IMR-90 (cell line): Measurements from ENCODE around the gene RAF1. TPM values are rescaled to one million over a fixed set of nuclear protein-coding genes. Genes with fewer than 3 reads are reported as not detected.
"Not testable (repeated sequence)": the region's sequence is repeated elsewhere in the genome, so short reads cannot be mapped to it uniquely, and the experiment has no call there.

Experiments used
- ATAC-seq: fragments of 200-7000 bp; cut with Tn5 transposase; 2 replicates; pipeline ENCODE4 v1.9.1; 2020; ENCODE audit warnings: low read depth, mild to moderate bottlenecking, moderate library complexity
- BruUV-seq: library from RNA; stranded (reverse); fragments of 400-500 nt; replicated peaks from 2 replicates; lab custom pipeline; 2021; lab: Mats Ljungman, UMichigan
- CTCF ChIA-PET: fragments of 300-600 bp; formaldehyde crosslinking; extraction: SDS; loops from one replicate; lab custom pipeline; 2021; ENCODE audit warnings: antibody characterized with exemption; lab: Yijun Ruan, JAX
- POLR2A ChIA-PET: fragments of 300-600 bp; sonication (Branson Sonifier 250); formaldehyde crosslinking; loops from one replicate; lab custom pipeline; 2022; ENCODE audit warnings: antibody characterized with exemption; ENCODE audit not compliant: unreplicated experiment; lab: Charles Lee
- DNase-seq: peaks from one replicate; pipeline ENCODE4 v3.0.0; 2013
- H2AFZ ChIP-seq: replicated peaks from 2 replicates; pipeline ENCODE3; 2013; ENCODE audit warnings: low read length, mild to moderate bottlenecking; ENCODE audit not compliant: poor library complexity
- H2AK5ac ChIP-seq: 2 replicates; pipeline ENCODE4 v1.6.1; 2013; ENCODE audit warnings: low read depth, low read length, inconsistent platforms
- H2AK9ac ChIP-seq: replicated peaks from 2 replicates; pipeline ENCODE3; 2013; ENCODE audit warnings: mild to moderate bottlenecking, low read depth, low read length, moderate library complexity; ENCODE audit not compliant: poor library complexity
- H2BK120ac ChIP-seq: 2 replicates; pipeline ENCODE4 v1.6.1; 2013; ENCODE audit warnings: low read depth, low read length, inconsistent platforms
- H2BK15ac ChIP-seq: 3 replicates; pipeline ENCODE4 v1.6.1; 2013; ENCODE audit warnings: low read depth, low read length, inconsistent platforms
- H2BK20ac ChIP-seq: 2 replicates; pipeline ENCODE4 v1.6.1; 2013; ENCODE audit warnings: low read depth, mild to moderate bottlenecking, inconsistent platforms, low read length, moderate library complexity
- H2BK5ac ChIP-seq: 2 replicates; pipeline ENCODE4 v1.6.1; 2013; ENCODE audit warnings: mild to moderate bottlenecking, low read depth, low read length, inconsistent platforms; ENCODE audit not compliant: poor library complexity, severe bottlenecking
- H3K14ac ChIP-seq: replicated peaks from 2 replicates; pipeline ENCODE4 v1.6.1; 2013; ENCODE audit warnings: low read depth, low read length, inconsistent platforms
- H3K18ac ChIP-seq: 2 replicates; pipeline ENCODE4 v1.6.1; 2013; ENCODE audit warnings: low read depth, low read length, control low read depth
- H3K23ac ChIP-seq: 2 replicates; pipeline ENCODE4 v1.6.1; 2013; ENCODE audit warnings: low read depth, low read length, inconsistent platforms
- H3K27ac ChIP-seq: 2 replicates; pipeline ENCODE4 v1.5.1; 2013; ENCODE audit warnings: mild to moderate bottlenecking, control low read depth, low read length; ENCODE audit not compliant: insufficient read depth
- H3K27me3 ChIP-seq: 2 replicates; pipeline ENCODE4 v1.6.1; 2013; ENCODE audit warnings: low read length; ENCODE audit not compliant: control insufficient read depth, insufficient read depth
- H3K36me3 ChIP-seq: 2 replicates; pipeline ENCODE4 v1.6.1; 2013; ENCODE audit warnings: low read length, mixed read lengths; ENCODE audit not compliant: control insufficient read depth, insufficient read depth
- H3K4ac ChIP-seq: 2 replicates; pipeline ENCODE4 v1.6.1; 2013; ENCODE audit warnings: low read depth, low read length, inconsistent platforms
- H3K4me1 ChIP-seq: 2 replicates; pipeline ENCODE4 v1.6.1; 2013; ENCODE audit warnings: low read length, mixed read lengths; ENCODE audit not compliant: control insufficient read depth, insufficient read depth
- H3K4me2 ChIP-seq: 2 replicates; pipeline ENCODE4 v1.6.1; 2013; ENCODE audit warnings: low read depth, mild to moderate bottlenecking, control low read depth, low read length, moderate library complexity
- H3K4me3 ChIP-seq: 2 replicates; pipeline ENCODE4 v1.5.1; 2013; ENCODE audit warnings: low read depth, mild to moderate bottlenecking, control low read depth, low read length, moderate library complexity; ENCODE audit not compliant: insufficient read depth
- H3K56ac ChIP-seq: 2 replicates; pipeline ENCODE4 v1.6.1; 2013; ENCODE audit warnings: low read length, inconsistent platforms; ENCODE audit not compliant: insufficient read depth; ENCODE audit errors: extremely low read depth
- H3K79me1 ChIP-seq, 2 experiments: 2 replicates each; pipeline ENCODE4 v1.6.1; 2013; ENCODE audit warnings: low read length in 2 of 2, inconsistent platforms in 1 of 2, low read depth in 1 of 2
- H3K9ac ChIP-seq: 2 replicates; pipeline ENCODE4 v1.6.1; 2013; ENCODE audit warnings: low read depth, low read length, control low read depth
- H3K9me1 ChIP-seq: 2 replicates; pipeline ENCODE4 v1.6.1; 2013; ENCODE audit warnings: low read length, inconsistent platforms; ENCODE audit not compliant: insufficient read depth
- H3K9me3 ChIP-seq: 2 replicates; pipeline ENCODE4 v1.6.1; 2013; ENCODE audit warnings: low read length; ENCODE audit not compliant: control insufficient read depth, insufficient read depth
- H4K20me1 ChIP-seq: 2 replicates; pipeline ENCODE4 v1.6.1; 2013; ENCODE audit warnings: low read length, inconsistent platforms; ENCODE audit not compliant: insufficient read depth
- H4K5ac ChIP-seq: 2 replicates; pipeline ENCODE4 v1.6.1; 2013; ENCODE audit warnings: mild to moderate bottlenecking, low read depth, low read length, control low read depth
- H4K8ac ChIP-seq, 2 experiments: 2 replicates each; pipeline ENCODE4 v1.6.1; 2013; ENCODE audit warnings: low read depth in 2 of 2, low read length in 2 of 2, control low read depth in 1 of 2, inconsistent platforms in 1 of 2
- H4K91ac ChIP-seq: 2 replicates; pipeline ENCODE4 v1.6.1; 2013; ENCODE audit warnings: low read depth, low read length, inconsistent platforms; ENCODE audit not compliant: insufficient read depth
- WGBS, 2 experiments: methylation state at CpG; one replicate each; pipeline versions ENCODE4 v1.1.5 to v1.1.7; 2013; ENCODE audit warnings: missing lambda C conversion rate in 2 of 2; ENCODE audit not compliant: insufficient read length in 1 of 2; ENCODE audit errors: extremely low coverage in 2 of 2; 5-methylcytosine and 5-hydroxymethylcytosine counted together
- dilution Hi-C: fragments of 300-500 bp; cut with HindIII; formaldehyde crosslinking; loops from one replicate; pipeline ENCODE4 v1.14.3; 2018; ENCODE audit warnings: low sequenced_read_pairs; ENCODE audit not compliant: unreplicated experiment
- in situ Hi-C: fragments of 300-500 bp; cut with MboI; formaldehyde crosslinking; loops from 3 replicates; pipeline ENCODE4 v1.14.3; 2019; ENCODE audit warnings: low sequenced_read_pairs, inconsistent platforms, mixed read lengths
- intact Hi-C: fragments of 100-400 bp; cut with micrococcal nuclease; formaldehyde crosslinking; loops from 2 replicates; pipeline ENCODE4 v1.10.0; 2022
- polyA plus RNA-seq, 3 experiments: library from polyadenylated mRNA; depleted of rRNA; stranded (reverse); fragments of >200 nt; gene quantifications; 2 replicates each; pipeline ENCODE4 v1.2.3, GENCODE V29; 2012; ENCODE audit warnings: low replicate concordance in 1 of 3
- total RNA-seq: library from RNA; depleted of rRNA; stranded (reverse); fragments of >200 nt; gene quantifications from 2 replicates; pipeline ENCODE4 v1.2.3, GENCODE V29; 2012

RAF1 gene
- total and polyA plus RNA-seq, 2 of the 4 experiments (the other 2 are of a cell fraction), result 115 to 151 TPM

DNA sequence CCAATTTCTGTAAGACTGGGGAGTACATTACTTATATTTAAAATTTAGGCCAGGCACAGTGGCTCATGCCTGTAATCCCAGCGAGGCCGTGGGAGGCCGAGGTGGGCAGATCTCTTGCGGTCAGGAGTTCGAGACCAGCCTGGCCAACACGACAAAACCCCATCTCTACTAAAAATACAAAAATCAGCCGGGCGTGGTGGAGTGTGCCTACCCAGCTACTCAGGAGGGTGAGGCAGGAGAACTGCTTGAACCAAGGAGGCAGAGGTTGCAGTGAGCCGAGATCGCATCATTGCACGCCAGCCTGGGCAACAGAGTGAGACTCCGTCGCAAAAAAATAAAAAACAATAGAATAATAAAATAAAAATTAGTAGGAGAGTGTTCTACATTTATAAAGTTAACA lies 2.5 kb downstream of the RAF1 start:
- H3K27me3 ChIP-seq, ATAC-seq, H2BK15ac ChIP-seq, H2AK9ac ChIP-seq, H3K9me3 ChIP-seq, dilution Hi-C loops, H2AFZ ChIP-seq, DNase-seq, H4K8ac ChIP-seq, H3K4me3 ChIP-seq, H3K56ac ChIP-seq, in situ Hi-C loops, H3K4me2 ChIP-seq, H2BK20ac ChIP-seq, H3K4ac ChIP-seq, BruUV-seq, H4K5ac ChIP-seq, H3K9ac ChIP-seq, H4K91ac ChIP-seq, H3K18ac ChIP-seq, H3K14ac ChIP-seq, H2BK120ac ChIP-seq, H3K36me3 ChIP-seq: not testable (repeated sequence)
- peaks cover 11% of the 10 kb centered on the region for H3K9me1 ChIP-seq
- no CpG with 5 or more reads among the region's 13 CpGs for WGBS, 2 experiments
- H3K27ac ChIP-seq, result peak overlapping the region; percentile 44; the same call in 1 of the 2 replicates
- H4K20me1 ChIP-seq, result peaks cover 60% of the 10 kb centered on the region
- H2BK5ac ChIP-seq, result peak overlapping the region; percentile 73
- ChIA-PET POLR2A (interaction anchor here (0.6 kb wide), 1 partner anchor 35 kb away, joined by 3 read pairs; no protein-coding TSS in a partner anchor), CTCF (interaction anchor here (0.9 kb wide), 1 partner anchor 23 kb away, joined by 3 read pairs; no protein-coding TSS in a partner anchor)
- peak overlapping the region; percentile 67 for H2AK5ac ChIP-seq
- H3K4me1 ChIP-seq, result peaks cover 16% of the 10 kb centered on the region
- intact Hi-C loops, result loop anchor here (5.0 kb wide), 3 partner anchors 46 to 74 kb away; no protein-coding TSS in a partner anchor
- peaks cover 3 to 14% of the 10 kb centered on the region in 2 experiments; a peak in 3 of 4 replicates for H3K79me1 ChIP-seq
- peak overlapping the region; percentile 16; the same call in 1 of the 2 replicates for H3K23ac ChIP-seq
